Progenitor cell of endocrine pancreas (in vitro differentiated cells): ENCODE results near the gene ABHD16B. TPM values are rescaled to one million over a fixed set of nuclear protein-coding genes. Genes with fewer than 3 reads are reported as not detected.

Source experiments
- DNase-seq: peaks from one replicate; pipeline ENCODE4 v3.0.0; 2021; ENCODE audit warnings: low spot score; ENCODE audit not compliant: unreplicated experiment
- H3K27ac Mint-ChIP-seq: 2 replicates; pipeline ENCODE4 v1.8.0; 2021; ENCODE audit warnings: mild to moderate bottlenecking, moderate library complexity, mixed read lengths
- H3K27me3 Mint-ChIP-seq: 2 replicates; pipeline ENCODE4 v1.8.0; 2021; ENCODE audit warnings: mixed read lengths
- H3K36me3 Mint-ChIP-seq: 2 replicates; pipeline ENCODE4 v1.8.0; 2022; ENCODE audit warnings: mixed read lengths; ENCODE audit not compliant: insufficient read depth
- H3K4me1 Mint-ChIP-seq: 2 replicates; pipeline ENCODE4 v1.8.0; 2021; ENCODE audit warnings: low read depth, mixed read lengths
- H3K4me3 Mint-ChIP-seq: 2 replicates; pipeline ENCODE4 v1.8.0; 2021; ENCODE audit warnings: low read depth, mild to moderate bottlenecking, moderate library complexity, mixed read lengths
- H3K9me3 Mint-ChIP-seq: 2 replicates; pipeline ENCODE4 v1.8.0; 2021; ENCODE audit warnings: low read depth, mixed read lengths
- CTCF ChIP-seq: fragments of 200-600 bp; sonication (generic); IDR thresholded peaks from one replicate; pipeline ENCODE4 v1.5.0; 2021; ENCODE audit warnings: antibody characterized with exemption, mild to moderate bottlenecking; ENCODE audit not compliant: unreplicated experiment
- total RNA-seq: library from RNA; stranded (reverse); gene quantifications from 2 replicates; pipeline ENCODE4 v1.2.1, GENCODE V29; 2021

The ABHD16B gene
- total RNA-seq, 1 donor from 2014 or later, result not detected

- no peaks in the 10 kb centered on the region for H3K9me3 Mint-ChIP-seq
- no peak overlapping the region for H3K4me3 Mint-ChIP-seq
- no peak overlapping the region for H3K27ac Mint-ChIP-seq
- peaks cover 12% of the 10 kb centered on the region for H3K27me3 Mint-ChIP-seq
- TF ChIP-seq CTCF, result no peak
- H3K36me3 Mint-ChIP-seq, result no peaks in the 10 kb centered on the region
- DNase-seq, result no peak
- H3K4me1 Mint-ChIP-seq, result peaks cover 14% of the 10 kb centered on the region
Observed at GRCh38 chr20:63836458-63837344, 24.6 kb upstream of the ABHD16B start.

GRCh38 chr20:63837479-63837878 is 23.8 kb upstream of the ABHD16B start:
- DNase-seq, result no peak
- Mint-ChIP-seq H3K27me3 (peaks cover 12% of the 10 kb centered on the region), H3K9me3 (no peaks in the 10 kb centered on the region), H3K4me1 (peaks cover 14% of the 10 kb centered on the region), H3K27ac (no peak overlapping the region), H3K4me3 (no peak overlapping the region), H3K36me3 (no peaks in the 10 kb centered on the region)
- TF ChIP-seq CTCF, result no peak

GRCh38 chr20:63839620-63840019 is 21.7 kb upstream of the ABHD16B start:
- no peak for TF ChIP-seq CTCF
- Mint-ChIP-seq H3K36me3 (no peaks in the 10 kb centered on the region), H3K9me3 (no peaks in the 10 kb centered on the region), H3K27me3 (peaks cover 17% of the 10 kb centered on the region), H3K4me3 (no peak overlapping the region), H3K4me1 (peaks cover 8% of the 10 kb centered on the region), H3K27ac (no peak overlapping the region)
- DNase-seq, result no peak

GRCh38 chr20:63840405-63840828 is 20.9 kb upstream of the ABHD16B start:
- Mint-ChIP-seq H3K4me1 (peaks cover 5% of the 10 kb centered on the region), H3K9me3 (no peaks in the 10 kb centered on the region), H3K36me3 (no peaks in the 10 kb centered on the region), H3K27me3 (peaks cover 17% of the 10 kb centered on the region), H3K4me3 (no peak overlapping the region), H3K27ac (no peak overlapping the region)
- no peak for TF ChIP-seq CTCF
- DNase-seq, result no peak

- H3K27me3 Mint-ChIP-seq, result peaks cover 17% of the 10 kb centered on the region
- no peak overlapping the region for H3K27ac Mint-ChIP-seq
- DNase-seq, result no peak
- no peaks in the 10 kb centered on the region for H3K9me3 Mint-ChIP-seq
- peaks cover 5% of the 10 kb centered on the region for H3K4me1 Mint-ChIP-seq
- no peaks in the 10 kb centered on the region for H3K36me3 Mint-ChIP-seq
- H3K4me3 Mint-ChIP-seq, result no peak overlapping the region
- TF ChIP-seq CTCF, result no peak
Observed at GRCh38 chr20:63842258-63842657, 19.0 kb upstream of the ABHD16B start.
